ENCODE measurements around the gene DNM3.

GRCh38 chr1:171902527-171902926 lies 61.2 kb downstream of the DNM3 start:
- no peak for TF ChIP-seq USF1 (IDR thresholded peaks at IDR 0.05; ENCODE audit: borderline replicate concordance, low read depth)
- TF ChIP-seq SMC3 (IDR thresholded peaks at IDR 0.05; ENCODE audit: low read depth, low read length) = no peak
- TF ChIP-seq TAF1 (IDR thresholded peaks at IDR 0.05; ENCODE audit: borderline replicate concordance, low read depth, low read length) = no peak
